UCSD-AML1 (cell line): ENCODE measurements around the gene SPAG8.

ENCODE experiments used
- DNase-seq: peaks from one replicate; lab custom pipeline; 2025; ENCODE audit not compliant: unreplicated experiment; lab: John Stamatoyannopoulos, UW

SPAG8 gene

GRCh38 chr9:35781066-35781465 lies 31.0 kb downstream of the SPAG8 start:
- DNase-seq = no peak

- DNase-seq = no peak
Measured at GRCh38 chr9:35778496-35778895, 33.6 kb downstream of the SPAG8 start.

- no peak for DNase-seq
Measured at GRCh38 chr9:35776018-35776417, 36.0 kb downstream of the SPAG8 start.

GRCh38 chr9:35774907-35775635 lies 37.0 kb downstream of the SPAG8 start:
- peak; percentile 68 for DNase-seq

- no peak for DNase-seq
Measured at GRCh38 chr9:35771943-35772342, 40.1 kb downstream of the SPAG8 start.

GRCh38 chr9:35771534-35771933 lies 40.5 kb downstream of the SPAG8 start:
- no peak for DNase-seq

- no peak for DNase-seq
Measured at GRCh38 chr9:35771075-35771433, 41.0 kb downstream of the SPAG8 start.

- DNase-seq = no peak
Measured at GRCh38 chr9:35769763-35770162, 42.3 kb downstream of the SPAG8 start.

GRCh38 chr9:35767458-35767857 lies 44.6 kb downstream of the SPAG8 start:
- no peak for DNase-seq

GRCh38 chr9:35766997-35767396 lies 45.1 kb downstream of the SPAG8 start:
- DNase-seq = no peak

GRCh38 chr9:35763803-35764202 lies 48.3 kb downstream of the SPAG8 start:
- no peak for DNase-seq

GRCh38 chr9:35763181-35763580 lies 48.9 kb downstream of the SPAG8 start:
- no peak for DNase-seq

- DNase-seq = peak; percentile 36
Measured at GRCh38 chr9:35760651-35761050, 51.4 kb downstream of the SPAG8 start.

- DNase-seq = no peak
Measured at GRCh38 chr9:35759795-35760194, 52.3 kb downstream of the SPAG8 start.
